Neural cell (in vitro differentiated cells): ENCODE data around the gene DMXL1. TPM values are rescaled to one million over a fixed set of nuclear protein-coding genes. Genes with fewer than 3 reads are reported as not detected.

ENCODE experiments used
- H2AFZ ChIP-seq: fragments of 200-600, 300-800 bp; sonication (generic), shearing (Covaris generic); 2 replicates; pipeline ENCODE4 v1.6.0; 2014; ENCODE audit warnings: low read depth, mild to moderate bottlenecking, antibody characterized with exemption, low read length, moderate library complexity
- H3F3A ChIP-seq: fragments of 200-600 bp; shearing (Covaris generic); 2 replicates; pipeline ENCODE4 v1.6.1; 2016; ENCODE audit warnings: mild to moderate bottlenecking, moderate library complexity, mixed read lengths, antibody characterized with exemption, low read length; ENCODE audit not compliant: insufficient read depth, poor library complexity, severe bottlenecking
- H3K27ac ChIP-seq: fragments of 200-600, 300-800 bp; sonication (generic), shearing (Covaris generic); 2 replicates; pipeline ENCODE4 v1.5.1; 2014; ENCODE audit warnings: mild to moderate bottlenecking, low read length, moderate library complexity
- H3K27me3 ChIP-seq: fragments of 300-800, 200-600 bp; sonication (generic), shearing (Covaris generic); 2 replicates; pipeline ENCODE4 v1.6.0; 2014; ENCODE audit warnings: mild to moderate bottlenecking, low read depth, low read length, moderate library complexity; ENCODE audit not compliant: insufficient read depth
- H3K36me3 ChIP-seq: fragments of 300-800, 200-600 bp; sonication (generic), shearing (Covaris generic); 2 replicates; pipeline ENCODE4 v1.5.1; 2014; ENCODE audit warnings: mild to moderate bottlenecking, antibody characterized with exemption, low read length, moderate library complexity; ENCODE audit not compliant: insufficient read depth
- H3K4me2 ChIP-seq: fragments of 300-800, 200-600 bp; sonication (generic), shearing (Covaris generic); 2 replicates; pipeline ENCODE4 v1.6.0; 2014; ENCODE audit warnings: mild to moderate bottlenecking, low read length
- H3K4me3 ChIP-seq: fragments of 300-800, 200-600 bp; sonication (generic), shearing (Covaris generic); 2 replicates; pipeline ENCODE4 v1.5.1; 2014; ENCODE audit warnings: mild to moderate bottlenecking, low read length, moderate library complexity
- H3K79me2 ChIP-seq: fragments of 200-600 bp; shearing (Covaris generic); replicated peaks from 2 replicates; pipeline ENCODE4 v1.6.0; 2014; ENCODE audit warnings: mild to moderate bottlenecking, low read length, moderate library complexity; ENCODE audit not compliant: insufficient read depth
- H3K9ac ChIP-seq: fragments of 300-800, 200-600 bp; sonication (generic), shearing (Covaris generic); 2 replicates; pipeline ENCODE4 v1.6.1; 2016; ENCODE audit warnings: mild to moderate bottlenecking, low read length, mixed read lengths
- H3K9me2 ChIP-seq: fragments of 200-600 bp; shearing (Covaris generic); 2 replicates; pipeline ENCODE4 v1.6.1; 2016; ENCODE audit warnings: mild to moderate bottlenecking, low read length, mixed read lengths; ENCODE audit not compliant: insufficient read depth
- H3K9me3 ChIP-seq: fragments of 200-600, 300-800 bp; sonication (generic), shearing (Covaris generic); 2 replicates; pipeline ENCODE4 v1.6.1; 2016; ENCODE audit warnings: mild to moderate bottlenecking, mixed run types, low read length, moderate library complexity, mixed read lengths
- H4K20me1 ChIP-seq: fragments of 200-600 bp; shearing (Covaris generic); 2 replicates; pipeline ENCODE4 v1.6.1; 2016; ENCODE audit warnings: mild to moderate bottlenecking, mixed run types; ENCODE audit not compliant: insufficient read depth
- EP300 ChIP-seq: fragments of 450-650 bp; conservative IDR thresholded peaks from 2 replicates; pipeline ENCODE4 v1.6.1; 2014; ENCODE audit warnings: antibody characterized with exemption, mild to moderate bottlenecking, moderate library complexity; ENCODE audit not compliant: poor library complexity, severe bottlenecking
- EZH2 ChIP-seq: fragments of 200-600, 300-800 bp; shearing (Covaris generic), sonication (generic); IDR thresholded peaks from 2 replicates; pipeline ENCODE4 v1.6.1; 2014; ENCODE audit warnings: antibody characterized with exemption, low read length, borderline replicate concordance, mild to moderate bottlenecking; ENCODE audit not compliant: insufficient read depth, poor library complexity, severe bottlenecking
- MXI1 ChIP-seq: fragments of 450-650 bp; conservative IDR thresholded peaks from 2 replicates; pipeline ENCODE4 v1.6.1; 2014; ENCODE audit warnings: antibody characterized with exemption, mild to moderate bottlenecking; ENCODE audit not compliant: poor library complexity, severe bottlenecking
- POLR2AphosphoS5 ChIP-seq: IDR thresholded peaks from 2 replicates; pipeline ENCODE4 v1.6.1; 2012
- RAD21 ChIP-seq: fragments of 450-650 bp; conservative IDR thresholded peaks from 2 replicates; pipeline ENCODE4 v1.6.1; 2014; ENCODE audit warnings: antibody characterized with exemption, mild to moderate bottlenecking, moderate library complexity
- SMC3 ChIP-seq: fragments of 450-650 bp; conservative IDR thresholded peaks from 2 replicates; pipeline ENCODE4 v1.6.1; 2014; ENCODE audit warnings: antibody characterized with exemption, mild to moderate bottlenecking, moderate library complexity; ENCODE audit not compliant: poor library complexity
- TAF1 ChIP-seq: IDR thresholded peaks from 2 replicates; pipeline ENCODE4 v1.6.1; 2012; ENCODE audit warnings: low read depth
- polyA plus RNA-seq: library from polyadenylated mRNA; depleted of rRNA; stranded (reverse); fragments of >200 nt; gene quantifications from 2 replicates; pipeline ENCODE4 v1.2.3, GENCODE V29; 2014
- TF ChIP-seq, protein P1 (sequence below): fragments of 450-650 bp; IDR thresholded peaks from 2 replicates; pipeline ENCODE4 v1.5.1; 2014; ENCODE audit warnings: antibody characterized with exemption, mild to moderate bottlenecking, moderate library complexity; ENCODE audit not compliant: poor library complexity, severe bottlenecking
- TF ChIP-seq, protein P2 (sequence below): IDR thresholded peaks from 2 replicates; pipeline ENCODE4 v1.6.1; 2012; ENCODE audit warnings: borderline replicate concordance

DMXL1 gene
- polyA plus RNA-seq, 1 donor from 2014 or later, result 46.9 TPM

DNA sequence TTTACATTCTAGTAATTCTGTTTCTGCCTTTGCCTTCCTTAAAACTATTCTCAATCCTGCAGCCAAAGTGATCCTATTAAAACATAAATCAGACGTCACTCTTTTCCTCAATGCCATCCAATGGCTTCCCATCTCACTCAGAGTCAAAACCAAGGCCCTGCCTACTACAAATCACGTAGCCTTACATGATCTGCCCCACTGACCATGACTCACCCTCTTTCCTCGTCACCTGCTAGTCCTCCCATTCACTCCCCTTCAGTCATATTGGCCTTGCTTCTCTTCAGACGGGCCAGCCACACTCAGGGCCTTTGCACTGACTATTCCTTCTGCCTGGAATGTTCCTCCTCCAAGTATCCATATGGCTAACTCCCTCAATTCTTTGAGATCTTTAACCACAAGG is 39.0 kb upstream of the DMXL1 start:
- Histone ChIP-seq H4K20me1 (no peaks in the 10 kb centered on the region), H3K4me3 (no peak overlapping the region), H3K27ac (no peak overlapping the region), H3K9me2 (no peaks in the 10 kb centered on the region), H3K4me2 (no peak overlapping the region), H3K9me3 (no peaks in the 10 kb centered on the region), H2AFZ (no peak overlapping the region), H3F3A (no peaks in the 10 kb centered on the region), H3K27me3 (no peaks in the 10 kb centered on the region), H3K36me3 (no peaks in the 10 kb centered on the region), H3K9ac (no peak overlapping the region), H3K79me2 (no peaks in the 10 kb centered on the region)
- TF ChIP-seq EP300 (no peak), MXI1 (no peak), TAF1 (no peak), POLR2AphosphoS5 (no peak), SMC3 (no peak), EZH2 (no peak), RAD21 (no peak)
- TF ChIP-seq, protein P1, sequence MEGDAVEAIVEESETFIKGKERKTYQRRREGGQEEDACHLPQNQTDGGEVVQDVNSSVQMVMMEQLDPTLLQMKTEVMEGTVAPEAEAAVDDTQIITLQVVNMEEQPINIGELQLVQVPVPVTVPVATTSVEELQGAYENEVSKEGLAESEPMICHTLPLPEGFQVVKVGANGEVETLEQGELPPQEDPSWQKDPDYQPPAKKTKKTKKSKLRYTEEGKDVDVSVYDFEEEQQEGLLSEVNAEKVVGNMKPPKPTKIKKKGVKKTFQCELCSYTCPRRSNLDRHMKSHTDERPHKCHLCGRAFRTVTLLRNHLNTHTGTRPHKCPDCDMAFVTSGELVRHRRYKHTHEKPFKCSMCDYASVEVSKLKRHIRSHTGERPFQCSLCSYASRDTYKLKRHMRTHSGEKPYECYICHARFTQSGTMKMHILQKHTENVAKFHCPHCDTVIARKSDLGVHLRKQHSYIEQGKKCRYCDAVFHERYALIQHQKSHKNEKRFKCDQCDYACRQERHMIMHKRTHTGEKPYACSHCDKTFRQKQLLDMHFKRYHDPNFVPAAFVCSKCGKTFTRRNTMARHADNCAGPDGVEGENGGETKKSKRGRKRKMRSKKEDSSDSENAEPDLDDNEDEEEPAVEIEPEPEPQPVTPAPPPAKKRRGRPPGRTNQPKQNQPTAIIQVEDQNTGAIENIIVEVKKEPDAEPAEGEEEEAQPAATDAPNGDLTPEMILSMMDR, result no peak
- TF ChIP-seq, protein P2, sequence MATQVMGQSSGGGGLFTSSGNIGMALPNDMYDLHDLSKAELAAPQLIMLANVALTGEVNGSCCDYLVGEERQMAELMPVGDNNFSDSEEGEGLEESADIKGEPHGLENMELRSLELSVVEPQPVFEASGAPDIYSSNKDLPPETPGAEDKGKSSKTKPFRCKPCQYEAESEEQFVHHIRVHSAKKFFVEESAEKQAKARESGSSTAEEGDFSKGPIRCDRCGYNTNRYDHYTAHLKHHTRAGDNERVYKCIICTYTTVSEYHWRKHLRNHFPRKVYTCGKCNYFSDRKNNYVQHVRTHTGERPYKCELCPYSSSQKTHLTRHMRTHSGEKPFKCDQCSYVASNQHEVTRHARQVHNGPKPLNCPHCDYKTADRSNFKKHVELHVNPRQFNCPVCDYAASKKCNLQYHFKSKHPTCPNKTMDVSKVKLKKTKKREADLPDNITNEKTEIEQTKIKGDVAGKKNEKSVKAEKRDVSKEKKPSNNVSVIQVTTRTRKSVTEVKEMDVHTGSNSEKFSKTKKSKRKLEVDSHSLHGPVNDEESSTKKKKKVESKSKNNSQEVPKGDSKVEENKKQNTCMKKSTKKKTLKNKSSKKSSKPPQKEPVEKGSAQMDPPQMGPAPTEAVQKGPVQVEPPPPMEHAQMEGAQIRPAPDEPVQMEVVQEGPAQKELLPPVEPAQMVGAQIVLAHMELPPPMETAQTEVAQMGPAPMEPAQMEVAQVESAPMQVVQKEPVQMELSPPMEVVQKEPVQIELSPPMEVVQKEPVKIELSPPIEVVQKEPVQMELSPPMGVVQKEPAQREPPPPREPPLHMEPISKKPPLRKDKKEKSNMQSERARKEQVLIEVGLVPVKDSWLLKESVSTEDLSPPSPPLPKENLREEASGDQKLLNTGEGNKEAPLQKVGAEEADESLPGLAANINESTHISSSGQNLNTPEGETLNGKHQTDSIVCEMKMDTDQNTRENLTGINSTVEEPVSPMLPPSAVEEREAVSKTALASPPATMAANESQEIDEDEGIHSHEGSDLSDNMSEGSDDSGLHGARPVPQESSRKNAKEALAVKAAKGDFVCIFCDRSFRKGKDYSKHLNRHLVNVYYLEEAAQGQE, result no peak

DNA sequence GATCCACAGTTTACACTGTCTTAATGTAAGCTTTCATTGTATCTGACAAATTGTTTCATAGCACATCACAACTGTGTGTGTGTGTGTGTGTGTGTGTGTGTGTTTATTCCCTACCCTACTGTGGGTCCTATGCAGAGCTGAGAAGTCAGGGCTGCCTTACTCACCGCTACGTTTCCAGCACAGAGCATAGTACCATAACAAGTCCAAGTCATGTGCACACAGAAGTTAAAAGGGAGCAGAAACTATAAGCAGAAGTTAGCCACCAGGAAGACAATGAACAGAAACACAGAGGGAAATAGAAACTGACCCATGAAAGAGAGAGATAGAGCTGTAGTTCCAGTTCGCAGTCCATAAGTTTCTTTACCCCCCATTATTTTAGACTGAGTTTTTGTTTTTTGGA is 38.2 kb upstream of the DMXL1 start:
- H3K36me3 ChIP-seq, result no peaks in the 10 kb centered on the region
- TF ChIP-seq, protein P2, result no peak
- no peak for TF ChIP-seq POLR2AphosphoS5
- TF ChIP-seq SMC3, result no peak
- TF ChIP-seq EP300, result no peak
- TF ChIP-seq TAF1, result no peak
- no peak for TF ChIP-seq RAD21
- TF ChIP-seq EZH2, result no peak
- TF ChIP-seq, protein P1, result no peak
- no peak for TF ChIP-seq MXI1
- H3F3A ChIP-seq, result no peaks in the 10 kb centered on the region
- H3K4me2 ChIP-seq, result no peak overlapping the region
- H4K20me1 ChIP-seq, result no peaks in the 10 kb centered on the region
- H3K27ac ChIP-seq, result no peak overlapping the region
- H3K9me2 ChIP-seq, result no peaks in the 10 kb centered on the region
- H3K9ac ChIP-seq, result no peak overlapping the region
- no peak overlapping the region for H2AFZ ChIP-seq
- H3K4me3 ChIP-seq, result no peak overlapping the region
- H3K9me3 ChIP-seq, result no peaks in the 10 kb centered on the region
- no peaks in the 10 kb centered on the region for H3K79me2 ChIP-seq
- no peaks in the 10 kb centered on the region for H3K27me3 ChIP-seq
